ENCODE data around the gene NR6A1.

NR6A1 gene

GRCh38 chr9:124799274-124800006, 28.3 kb upstream of the NR6A1 start:
- H3K4me1 ChIP-seq (ENCODE audit: low read depth, poor library complexity, severe bottlenecking) = no peaks in the 10 kb centered on the region
- H3K9ac ChIP-seq = no peak overlapping the region
- H3K4me2 ChIP-seq = no peak overlapping the region
- no peaks in the 10 kb centered on the region for H3K79me2 ChIP-seq (ENCODE audit: insufficient read depth, low read depth)
- no peaks in the 10 kb centered on the region for H3K27me3 ChIP-seq (ENCODE audit: insufficient read depth, low read depth)
- H3K4me3 ChIP-seq (IDR thresholded peaks at IDR 0.05; ENCODE audit: insufficient read depth, low read depth, low read length) = no peak overlapping the region
- no peaks in the 10 kb centered on the region for H3K36me3 ChIP-seq (ENCODE audit: insufficient read depth)
- TF ChIP-seq, protein P1, sequence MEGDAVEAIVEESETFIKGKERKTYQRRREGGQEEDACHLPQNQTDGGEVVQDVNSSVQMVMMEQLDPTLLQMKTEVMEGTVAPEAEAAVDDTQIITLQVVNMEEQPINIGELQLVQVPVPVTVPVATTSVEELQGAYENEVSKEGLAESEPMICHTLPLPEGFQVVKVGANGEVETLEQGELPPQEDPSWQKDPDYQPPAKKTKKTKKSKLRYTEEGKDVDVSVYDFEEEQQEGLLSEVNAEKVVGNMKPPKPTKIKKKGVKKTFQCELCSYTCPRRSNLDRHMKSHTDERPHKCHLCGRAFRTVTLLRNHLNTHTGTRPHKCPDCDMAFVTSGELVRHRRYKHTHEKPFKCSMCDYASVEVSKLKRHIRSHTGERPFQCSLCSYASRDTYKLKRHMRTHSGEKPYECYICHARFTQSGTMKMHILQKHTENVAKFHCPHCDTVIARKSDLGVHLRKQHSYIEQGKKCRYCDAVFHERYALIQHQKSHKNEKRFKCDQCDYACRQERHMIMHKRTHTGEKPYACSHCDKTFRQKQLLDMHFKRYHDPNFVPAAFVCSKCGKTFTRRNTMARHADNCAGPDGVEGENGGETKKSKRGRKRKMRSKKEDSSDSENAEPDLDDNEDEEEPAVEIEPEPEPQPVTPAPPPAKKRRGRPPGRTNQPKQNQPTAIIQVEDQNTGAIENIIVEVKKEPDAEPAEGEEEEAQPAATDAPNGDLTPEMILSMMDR (conservative IDR thresholded peaks at IDR 0.05; ENCODE audit: low read depth, low read length) = no peak
- no peak overlapping the region for H3K27ac ChIP-seq
- no peaks in the 10 kb centered on the region for H4K20me1 ChIP-seq (ENCODE audit: insufficient read depth)
- no peak overlapping the region for H2AFZ ChIP-seq (ENCODE audit: low read depth)

- H3K4me3 ChIP-seq (IDR thresholded peaks at IDR 0.05; ENCODE audit: insufficient read depth, low read depth, low read length) = no peak overlapping the region
- no peaks in the 10 kb centered on the region for H3K4me1 ChIP-seq (ENCODE audit: low read depth, poor library complexity, severe bottlenecking)
- no peak overlapping the region for H2AFZ ChIP-seq (ENCODE audit: low read depth)
- no peaks in the 10 kb centered on the region for H3K79me2 ChIP-seq (ENCODE audit: insufficient read depth, low read depth)
- H3K36me3 ChIP-seq (ENCODE audit: insufficient read depth) = no peaks in the 10 kb centered on the region
- TF ChIP-seq, protein P1 (conservative IDR thresholded peaks at IDR 0.05; ENCODE audit: low read depth, low read length) = no peak
- H3K4me2 ChIP-seq = no peak overlapping the region
- H3K9ac ChIP-seq = no peak overlapping the region
- no peaks in the 10 kb centered on the region for H4K20me1 ChIP-seq (ENCODE audit: insufficient read depth)
- H3K27ac ChIP-seq = no peak overlapping the region
- H3K27me3 ChIP-seq (ENCODE audit: insufficient read depth, low read depth) = no peaks in the 10 kb centered on the region
Measured at GRCh38 chr9:124797343-124798103, 26.4 kb upstream of the NR6A1 start.

- Histone ChIP-seq H3K9ac (no peak overlapping the region), H3K27ac (no peak overlapping the region), H4K20me1 (ENCODE audit: insufficient read depth) (no peaks in the 10 kb centered on the region), H3K4me2 (no peak overlapping the region), H3K4me3 (IDR thresholded peaks at IDR 0.05; ENCODE audit: insufficient read depth, low read depth, low read length) (no peak overlapping the region), H3K79me2 (ENCODE audit: insufficient read depth, low read depth) (no peaks in the 10 kb centered on the region), H3K36me3 (ENCODE audit: insufficient read depth) (no peaks in the 10 kb centered on the region), H3K4me1 (ENCODE audit: low read depth, poor library complexity, severe bottlenecking) (no peaks in the 10 kb centered on the region), H2AFZ (ENCODE audit: low read depth) (no peak overlapping the region), H3K27me3 (ENCODE audit: insufficient read depth, low read depth) (no peaks in the 10 kb centered on the region)
- TF ChIP-seq, protein P1 (conservative IDR thresholded peaks at IDR 0.05; ENCODE audit: low read depth, low read length) = no peak
Measured at GRCh38 chr9:124795881-124796431, 24.8 kb upstream of the NR6A1 start.

DNA sequence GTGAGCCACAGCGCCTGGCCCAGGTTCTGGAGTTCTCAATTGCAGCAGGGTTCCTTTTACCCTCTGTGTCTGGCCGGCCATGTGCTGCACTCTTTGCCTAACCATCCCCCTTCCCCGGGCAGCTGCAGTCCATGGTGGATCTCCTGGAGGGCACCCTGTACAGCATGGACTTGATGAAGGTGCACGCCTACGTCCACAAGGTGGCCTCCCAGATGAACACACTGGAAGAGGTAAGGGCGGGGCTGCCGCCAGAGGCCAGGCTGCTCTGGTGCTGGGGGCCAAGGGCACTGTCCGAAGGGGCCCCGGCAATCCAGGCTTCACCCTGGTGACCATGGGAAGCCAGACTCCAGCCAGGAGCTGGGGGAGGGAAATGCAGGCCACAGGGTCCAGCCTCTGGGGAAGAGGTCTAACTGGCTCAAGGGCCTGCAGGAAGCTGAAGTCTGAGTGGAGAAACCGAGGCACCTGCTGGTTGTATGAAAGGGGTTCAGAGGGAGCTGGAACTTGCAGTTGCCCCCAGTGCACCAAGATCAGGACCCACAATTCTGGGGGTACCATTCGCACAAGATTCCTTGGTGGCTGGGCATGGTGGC, 23.9 kb upstream of the NR6A1 start:
- H3K27ac ChIP-seq = no peak overlapping the region
- H3K4me3 ChIP-seq (IDR thresholded peaks at IDR 0.05; ENCODE audit: insufficient read depth, low read depth, low read length) = no peak overlapping the region
- no peak overlapping the region for H3K4me2 ChIP-seq
- no peaks in the 10 kb centered on the region for H3K36me3 ChIP-seq (ENCODE audit: insufficient read depth)
- TF ChIP-seq, protein P1 (conservative IDR thresholded peaks at IDR 0.05; ENCODE audit: low read depth, low read length) = no peak
- H3K27me3 ChIP-seq (ENCODE audit: insufficient read depth, low read depth) = no peaks in the 10 kb centered on the region
- H3K4me1 ChIP-seq (ENCODE audit: low read depth, poor library complexity, severe bottlenecking) = no peaks in the 10 kb centered on the region
- H2AFZ ChIP-seq (ENCODE audit: low read depth) = no peak overlapping the region
- H4K20me1 ChIP-seq (ENCODE audit: insufficient read depth) = no peaks in the 10 kb centered on the region
- H3K9ac ChIP-seq = no peak overlapping the region
- no peaks in the 10 kb centered on the region for H3K79me2 ChIP-seq (ENCODE audit: insufficient read depth, low read depth)

Data from KMS-11 (cell line).